ENCODE measurements around the gene CNOT10.
A peak's percentile ranks its signal among the peaks of the same experiment; 100 is the strongest.

Gene CNOT10, protein sequence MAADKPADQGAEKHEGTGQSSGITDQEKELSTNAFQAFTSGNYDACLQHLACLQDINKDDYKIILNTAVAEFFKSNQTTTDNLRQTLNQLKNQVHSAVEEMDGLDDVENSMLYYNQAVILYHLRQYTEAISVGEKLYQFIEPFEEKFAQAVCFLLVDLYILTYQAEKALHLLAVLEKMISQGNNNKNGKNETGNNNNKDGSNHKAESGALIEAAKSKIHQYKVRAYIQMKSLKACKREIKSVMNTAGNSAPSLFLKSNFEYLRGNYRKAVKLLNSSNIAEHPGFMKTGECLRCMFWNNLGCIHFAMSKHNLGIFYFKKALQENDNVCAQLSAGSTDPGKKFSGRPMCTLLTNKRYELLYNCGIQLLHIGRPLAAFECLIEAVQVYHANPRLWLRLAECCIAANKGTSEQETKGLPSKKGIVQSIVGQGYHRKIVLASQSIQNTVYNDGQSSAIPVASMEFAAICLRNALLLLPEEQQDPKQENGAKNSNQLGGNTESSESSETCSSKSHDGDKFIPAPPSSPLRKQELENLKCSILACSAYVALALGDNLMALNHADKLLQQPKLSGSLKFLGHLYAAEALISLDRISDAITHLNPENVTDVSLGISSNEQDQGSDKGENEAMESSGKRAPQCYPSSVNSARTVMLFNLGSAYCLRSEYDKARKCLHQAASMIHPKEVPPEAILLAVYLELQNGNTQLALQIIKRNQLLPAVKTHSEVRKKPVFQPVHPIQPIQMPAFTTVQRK

DNA sequence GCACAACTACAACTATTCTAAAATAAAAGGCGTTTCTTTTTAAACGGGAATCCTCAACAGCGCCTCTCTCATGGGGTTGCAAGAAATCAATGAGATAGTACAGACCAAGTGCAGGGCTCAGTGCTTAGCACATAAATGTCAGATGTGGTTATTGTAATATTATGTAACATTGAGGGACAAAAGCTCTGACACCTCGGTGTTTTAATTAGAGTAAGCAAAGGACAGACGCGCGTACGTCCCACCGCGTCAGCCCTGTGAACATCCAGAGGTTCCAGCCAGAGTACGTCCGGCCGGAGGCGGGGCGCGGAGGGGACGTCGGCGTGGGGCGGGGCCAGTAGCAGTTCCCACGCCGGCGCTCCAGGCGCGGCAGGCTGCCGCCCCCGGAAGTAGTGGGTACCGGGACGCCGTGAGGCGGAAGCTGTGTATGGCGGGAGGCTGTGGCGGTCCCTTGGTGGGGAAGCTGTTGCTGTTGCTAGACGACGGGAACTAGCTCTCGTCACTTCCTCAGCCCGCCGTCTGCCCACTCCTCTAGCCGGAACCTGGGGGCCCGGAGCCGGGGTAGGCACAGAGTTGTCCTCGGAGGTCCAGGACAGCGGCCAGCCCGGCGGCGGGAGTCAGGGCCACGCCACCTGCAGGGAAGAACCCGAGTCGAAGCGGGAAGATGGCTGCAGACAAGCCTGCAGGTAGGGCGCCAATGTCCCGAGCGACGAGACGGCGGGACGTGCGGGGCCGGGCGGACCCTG, at the start of gene CNOT10:
CNOT10 (plus strand) TSS at position 389 of the 743 bp plus-strand sequence; CDS start at position 662, 273 bp downstream.
- H3K4me3 ChIP-seq (ENCODE audit: low read depth, low read length) = peak within 1 kb of the TSS; percentile 90
- TF ChIP-seq, protein P1, sequence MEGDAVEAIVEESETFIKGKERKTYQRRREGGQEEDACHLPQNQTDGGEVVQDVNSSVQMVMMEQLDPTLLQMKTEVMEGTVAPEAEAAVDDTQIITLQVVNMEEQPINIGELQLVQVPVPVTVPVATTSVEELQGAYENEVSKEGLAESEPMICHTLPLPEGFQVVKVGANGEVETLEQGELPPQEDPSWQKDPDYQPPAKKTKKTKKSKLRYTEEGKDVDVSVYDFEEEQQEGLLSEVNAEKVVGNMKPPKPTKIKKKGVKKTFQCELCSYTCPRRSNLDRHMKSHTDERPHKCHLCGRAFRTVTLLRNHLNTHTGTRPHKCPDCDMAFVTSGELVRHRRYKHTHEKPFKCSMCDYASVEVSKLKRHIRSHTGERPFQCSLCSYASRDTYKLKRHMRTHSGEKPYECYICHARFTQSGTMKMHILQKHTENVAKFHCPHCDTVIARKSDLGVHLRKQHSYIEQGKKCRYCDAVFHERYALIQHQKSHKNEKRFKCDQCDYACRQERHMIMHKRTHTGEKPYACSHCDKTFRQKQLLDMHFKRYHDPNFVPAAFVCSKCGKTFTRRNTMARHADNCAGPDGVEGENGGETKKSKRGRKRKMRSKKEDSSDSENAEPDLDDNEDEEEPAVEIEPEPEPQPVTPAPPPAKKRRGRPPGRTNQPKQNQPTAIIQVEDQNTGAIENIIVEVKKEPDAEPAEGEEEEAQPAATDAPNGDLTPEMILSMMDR (IDR thresholded peaks at IDR 0.05; ENCODE audit: low read depth, low read length) = no peak

DNA sequence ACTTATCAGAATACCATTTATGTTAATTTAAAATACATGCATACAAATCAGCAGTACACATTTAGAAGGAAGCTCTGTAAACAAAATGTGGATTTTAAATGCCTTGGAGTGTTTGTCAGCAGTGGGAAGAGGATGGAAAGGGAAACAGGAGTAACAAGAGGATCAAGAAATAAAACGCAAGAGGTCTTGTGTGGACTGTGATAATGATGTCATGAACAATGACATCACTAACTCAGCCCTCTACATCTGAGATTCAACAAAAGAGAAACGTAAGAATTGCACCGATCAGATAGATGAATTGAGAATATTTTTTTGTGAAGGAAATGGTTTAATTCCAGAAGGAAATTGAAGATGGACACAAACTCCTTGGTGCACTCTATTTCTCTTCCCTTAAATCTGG, 44.0 kb upstream of the CNOT10 start:
- TF ChIP-seq, protein P1 (IDR thresholded peaks at IDR 0.05; ENCODE audit: low read depth, low read length) = no peak
- no peak overlapping the region for H3K4me3 ChIP-seq (ENCODE audit: low read depth, low read length)

- TF ChIP-seq, protein P1 (IDR thresholded peaks at IDR 0.05; ENCODE audit: low read depth, low read length) = no peak
Measured at GRCh38 chr3:32641356-32641755, 43.6 kb upstream of the CNOT10 start.

GRCh38 chr3:32643354-32643753, 41.6 kb upstream of the CNOT10 start:
- TF ChIP-seq, protein P1 (IDR thresholded peaks at IDR 0.05; ENCODE audit: low read depth, low read length) = no peak
- H3K4me3 ChIP-seq (ENCODE audit: low read depth, low read length) = no peak overlapping the region

More at GRCh38 chr3:32641356-32641755, 43.6 kb upstream of the CNOT10 start:
- H3K4me3 ChIP-seq (ENCODE audit: low read depth, low read length) = no peak overlapping the region

DNA sequence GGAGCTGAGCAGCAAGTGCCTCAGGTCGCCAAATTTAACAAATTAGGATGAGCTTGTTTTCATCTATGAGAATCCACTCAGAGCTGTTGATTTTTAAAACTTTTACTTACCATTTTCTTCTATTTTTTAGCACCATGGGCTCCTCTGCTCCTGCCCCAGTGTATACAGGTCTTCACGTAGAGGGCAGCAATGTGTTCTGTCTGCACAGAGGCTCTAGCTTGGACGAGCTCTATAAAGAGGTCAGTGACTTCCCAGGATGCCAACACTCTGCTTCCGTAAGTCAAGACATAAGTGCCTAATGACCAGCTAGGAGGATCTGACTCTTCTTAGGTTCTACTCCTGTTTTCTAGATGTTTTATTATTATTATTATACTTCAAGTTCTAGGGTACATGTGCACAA, 41.2 kb upstream of the CNOT10 start:
- no peak overlapping the region for H3K4me3 ChIP-seq (ENCODE audit: low read depth, low read length)
- TF ChIP-seq, protein P1 (IDR thresholded peaks at IDR 0.05; ENCODE audit: low read depth, low read length) = no peak

GRCh38 chr3:32644380-32644779, 40.6 kb upstream of the CNOT10 start:
- H3K4me3 ChIP-seq (ENCODE audit: low read depth, low read length) = no peak overlapping the region
- TF ChIP-seq, protein P1 (IDR thresholded peaks at IDR 0.05; ENCODE audit: low read depth, low read length) = no peak

All from WI38 (cell line).